ENCODE measurements around the gene NOL3.

The NOL3 gene

GRCh38 chr16:67155295-67156142 lies 14.8 kb upstream of the NOL3 start:
- peak; percentile 22 to 72 for DNase-seq

GRCh38 chr16:67156143-67156844 lies 14.0 kb upstream of the NOL3 start:
- no peak for DNase-seq

GRCh38 chr16:67157106-67157748 lies 13.1 kb upstream of the NOL3 start:
- no peak for DNase-seq

GRCh38 chr16:67157892-67158635 lies 12.3 kb upstream of the NOL3 start:
- no peak for DNase-seq

GRCh38 chr16:67158637-67159600 lies 11.4 kb upstream of the NOL3 start:
- no peak for DNase-seq

- no peak for DNase-seq
Observed at GRCh38 chr16:67161595-67162058, 8.7 kb upstream of the NOL3 start.

GRCh38 chr16:67162506-67163163 lies 7.7 kb upstream of the NOL3 start:
- no peak for DNase-seq

GRCh38 chr16:67163164-67163998 lies 7.0 kb upstream of the NOL3 start:
- DNase-seq = peak in 1 of 2 experiments; percentile 40

- DNase-seq = no peak
Observed at GRCh38 chr16:67163999-67164558, 6.3 kb upstream of the NOL3 start.

- no peak for DNase-seq
Observed at GRCh38 chr16:67164599-67165061, 5.7 kb upstream of the NOL3 start, which contains the start of gene HSF4. Gene HSF4, plus strand, starts transcription at chr16:67164745. Its CDS starts 67 bp downstream, at chr16:67164812.

GRCh38 chr16:67165121-67166078 lies 4.9 kb upstream of the NOL3 start:
- DNase-seq = no peak

GRCh38 chr16:67166110-67166547 lies 4.2 kb upstream of the NOL3 start:
- no peak for DNase-seq

- DNase-seq = no peak
Observed at GRCh38 chr16:67166598-67167168, 3.7 kb upstream of the NOL3 start.

GRCh38 chr16:67167588-67167987 lies 2.8 kb upstream of the NOL3 start:
- DNase-seq = no peak

GRCh38 chr16:67169011-67169451 lies 1.3 kb upstream of the NOL3 start:
- DNase-seq = no peak

GRCh38 chr16:67169642-67170167 lies 633 bp upstream of the NOL3 start:
- DNase-seq = peak in 1 of 2 experiments; percentile 33

- no peak for DNase-seq
Observed at GRCh38 chr16:67170949-67171649, 761 bp downstream of the NOL3 start.

Data from NCI-H446 (cell line).